ENCODE results near the gene INTS11. TPM values are rescaled to one million over a fixed set of nuclear protein-coding genes. Genes with fewer than 3 reads are reported as not detected.
"Not testable (repeated sequence)": the region's sequence is repeated elsewhere in the genome, so short reads cannot be mapped to it uniquely, and the experiment has no call there.

The INTS11 gene
- total RNA-seq, 1 experiment from 2014 or later, result 139 TPM

GRCh38 chr1:1370771-1371300 lies 46.4 kb upstream of the INTS11 start:
- H3K14ac ChIP-seq (ENCODE audit: insufficient read depth, low read length), result no peak overlapping the region
- H4K5ac ChIP-seq (ENCODE audit: insufficient read length, low read depth, low read length), result no peak overlapping the region
- no peak overlapping the region for H3K9ac ChIP-seq (ENCODE audit: extremely low read depth, insufficient read length, low read length)
- no peak overlapping the region for H2BK120ac ChIP-seq (ENCODE audit: low read depth, low read length, poor library complexity, severe bottlenecking)
- H2AFZ ChIP-seq (ENCODE audit: low read length), result no peak overlapping the region
- no peaks in the 10 kb centered on the region for H3K27me3 ChIP-seq (ENCODE audit: insufficient read depth, low read length)
- H3T11ph ChIP-seq (ENCODE audit: low read length), result no peak overlapping the region
- no peaks in the 10 kb centered on the region; the same call in 1 of the 2 replicates for H3K4me1 ChIP-seq (ENCODE audit: insufficient read depth, low read length)
- no peak overlapping the region for H2BK20ac ChIP-seq (ENCODE audit: low read depth, low read length, poor library complexity, severe bottlenecking)
- no peak overlapping the region for H3K27ac ChIP-seq (ENCODE audit: insufficient read length, low read depth, low read length)
- Mint-ChIP-seq H3K4me1 (peaks cover 3 to 4% of the 10 kb centered on the region in 2 experiments), H3K27ac (no peak overlapping the region), H3K9me3 (no peaks in the 10 kb centered on the region; a peak in 1 of 5 replicates), H3K36me3 (ENCODE audit: insufficient read depth in 1 of 3, low read depth in 3 of 3) (peaks cover 6 to 20% (median 12%) of the 10 kb centered on the region in 3 experiments), H3K27me3 (ENCODE audit: low read depth) (peaks cover 5% of the 10 kb centered on the region; the same call in 1 of the 2 replicates), H3K4me3 (no peak overlapping the region)
- H3K9me3 ChIP-seq (ENCODE audit: control insufficient read depth, low read depth, low read length), result peaks cover 18% of the 10 kb centered on the region
- H3K23me2 ChIP-seq (ENCODE audit: insufficient read length, low read depth, low read length, poor library complexity, severe bottlenecking), result peaks cover 10% of the 10 kb centered on the region
- no peak overlapping the region for H3K56ac ChIP-seq (ENCODE audit: insufficient read length, low read depth, low read length)
- H3K79me2 ChIP-seq (ENCODE audit: insufficient read depth, low read length), result peaks cover 4% of the 10 kb centered on the region; the same call in 1 of the 2 replicates
- H3K4me2 ChIP-seq (ENCODE audit: insufficient read depth, insufficient read length, low read length), result no peak overlapping the region
- no peak overlapping the region for H3K23ac ChIP-seq (ENCODE audit: insufficient read length, low read depth, low read length)
- no peak overlapping the region for H4K91ac ChIP-seq (ENCODE audit: insufficient read length, low read depth, low read length)
- H2BK12ac ChIP-seq (ENCODE audit: insufficient read length, low read depth, low read length), result no peak overlapping the region
- peak overlapping the region; percentile 66 for H2AK5ac ChIP-seq (ENCODE audit: insufficient read length, low read length)
- no peak for TF ChIP-seq CTCF (conservative IDR thresholded peaks at IDR 0.05)
- H2BK15ac ChIP-seq (ENCODE audit: low read depth, low read length), result no peak overlapping the region
- H3K4ac ChIP-seq (ENCODE audit: low read depth, low read length), result no peak overlapping the region
- H3K79me1 ChIP-seq (ENCODE audit: insufficient read depth, low read depth, low read length, poor library complexity, severe bottlenecking), result peaks cover 13% of the 10 kb centered on the region
- no peak overlapping the region for H3K18ac ChIP-seq (ENCODE audit: insufficient read length, low read depth, low read length)
- H4K20me1 ChIP-seq (ENCODE audit: control insufficient read depth, insufficient read depth, insufficient read length), result no peaks in the 10 kb centered on the region
- H2BK5ac ChIP-seq (ENCODE audit: insufficient read length, low read length), result no peak overlapping the region
- no CpG with 5 or more reads among the region's 16 CpGs for WGBS (ENCODE audit: extremely low coverage, insufficient read length, low lambda C conversion rate)
- no peak for DNase-seq
- no peak overlapping the region for H4K8ac ChIP-seq (replicated peaks; ENCODE audit: insufficient read length, low read depth, low read length)

DNA sequence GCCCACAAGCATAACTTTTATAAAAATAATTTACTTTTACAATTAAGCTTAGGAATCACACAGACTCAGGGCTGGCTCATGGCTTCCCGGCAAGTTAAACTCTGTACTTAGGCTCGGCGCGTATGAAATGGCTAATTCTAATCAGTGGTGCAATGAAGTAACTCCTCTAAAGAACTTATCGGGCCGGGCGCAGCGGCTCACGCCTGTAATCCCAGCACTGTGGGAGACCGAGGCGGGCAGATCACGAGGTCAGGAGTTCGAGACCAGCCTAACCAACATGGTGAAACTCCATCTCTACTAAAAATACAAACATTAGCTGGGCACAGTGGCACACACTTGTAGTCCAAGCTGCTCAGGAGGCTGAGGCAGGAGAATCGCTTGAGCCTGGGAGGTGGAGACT lies 45.6 kb upstream of the INTS11 start:
- not testable (repeated sequence) for H2BK5ac ChIP-seq (ENCODE audit: insufficient read length, low read length); H3K23me2 ChIP-seq (ENCODE audit: insufficient read length, low read depth, low read length, poor library complexity, severe bottlenecking); H3K4me1 Mint-ChIP-seq; H2BK12ac ChIP-seq (ENCODE audit: insufficient read length, low read depth, low read length); H3K4ac ChIP-seq (ENCODE audit: low read depth, low read length); H3K27ac ChIP-seq (ENCODE audit: insufficient read length, low read depth, low read length); H2AK5ac ChIP-seq (ENCODE audit: insufficient read length, low read length); H4K91ac ChIP-seq (ENCODE audit: insufficient read length, low read depth, low read length); H4K8ac ChIP-seq (replicated peaks; ENCODE audit: insufficient read length, low read depth, low read length); DNase-seq; H3K9me3 Mint-ChIP-seq; H3K27me3 ChIP-seq (ENCODE audit: insufficient read depth, low read length); H3K79me2 ChIP-seq (ENCODE audit: insufficient read depth, low read length); H3K18ac ChIP-seq (ENCODE audit: insufficient read length, low read depth, low read length); H2AFZ ChIP-seq (ENCODE audit: low read length); H3K9ac ChIP-seq (ENCODE audit: extremely low read depth, insufficient read length, low read length); H2BK15ac ChIP-seq (ENCODE audit: low read depth, low read length); H3K23ac ChIP-seq (ENCODE audit: insufficient read length, low read depth, low read length); H2BK20ac ChIP-seq (ENCODE audit: low read depth, low read length, poor library complexity, severe bottlenecking); H2BK120ac ChIP-seq (ENCODE audit: low read depth, low read length, poor library complexity, severe bottlenecking); H3K4me2 ChIP-seq (ENCODE audit: insufficient read depth, insufficient read length, low read length); H3K27me3 Mint-ChIP-seq (ENCODE audit: low read depth); H3K4me1 ChIP-seq (ENCODE audit: insufficient read depth, low read length); H3K14ac ChIP-seq (ENCODE audit: insufficient read depth, low read length); H3T11ph ChIP-seq (ENCODE audit: low read length); H4K5ac ChIP-seq (ENCODE audit: insufficient read length, low read depth, low read length); H3K27ac Mint-ChIP-seq; H3K4me3 Mint-ChIP-seq; H3K56ac ChIP-seq (ENCODE audit: insufficient read length, low read depth, low read length); H4K20me1 ChIP-seq (ENCODE audit: control insufficient read depth, insufficient read depth, insufficient read length)
- peaks cover 13% of the 10 kb centered on the region for H3K79me1 ChIP-seq (ENCODE audit: insufficient read depth, low read depth, low read length, poor library complexity, severe bottlenecking)
- peaks cover 6 to 20% (median 12%) of the 10 kb centered on the region in 3 experiments for H3K36me3 Mint-ChIP-seq (ENCODE audit: insufficient read depth in 1 of 3, low read depth in 3 of 3)
- peaks cover 20% of the 10 kb centered on the region for H3K9me3 ChIP-seq (ENCODE audit: control insufficient read depth, low read depth, low read length)
- no CpG with 5 or more reads among the region's 14 CpGs for WGBS (ENCODE audit: extremely low coverage, insufficient read length, low lambda C conversion rate)
